Measurements from ENCODE around the gene ZNF366.

Gene ZNF366

DNA sequence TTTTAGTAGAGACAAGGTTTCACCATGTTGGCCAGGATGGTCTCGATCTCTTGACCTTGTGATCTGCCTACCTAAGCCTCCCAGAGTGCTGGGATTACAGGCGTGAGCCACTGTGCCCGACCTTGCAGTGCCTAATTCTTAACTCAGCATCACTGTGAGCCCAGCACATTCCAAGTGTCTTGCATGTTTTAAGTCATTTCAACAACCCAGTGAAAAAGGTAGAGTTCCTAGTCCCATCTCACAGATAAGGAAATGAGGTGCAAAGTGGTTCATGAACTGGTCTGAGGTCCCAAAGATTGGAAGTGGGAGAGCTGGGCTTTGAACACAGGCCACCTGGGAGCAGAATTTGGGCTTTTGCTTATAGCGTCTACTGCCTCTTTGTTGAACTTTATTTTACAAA, 68.0 kb downstream of the ZNF366 start:
- no peak for DNase-seq (ENCODE audit: low read depth)
- TF ChIP-seq, protein P1, sequence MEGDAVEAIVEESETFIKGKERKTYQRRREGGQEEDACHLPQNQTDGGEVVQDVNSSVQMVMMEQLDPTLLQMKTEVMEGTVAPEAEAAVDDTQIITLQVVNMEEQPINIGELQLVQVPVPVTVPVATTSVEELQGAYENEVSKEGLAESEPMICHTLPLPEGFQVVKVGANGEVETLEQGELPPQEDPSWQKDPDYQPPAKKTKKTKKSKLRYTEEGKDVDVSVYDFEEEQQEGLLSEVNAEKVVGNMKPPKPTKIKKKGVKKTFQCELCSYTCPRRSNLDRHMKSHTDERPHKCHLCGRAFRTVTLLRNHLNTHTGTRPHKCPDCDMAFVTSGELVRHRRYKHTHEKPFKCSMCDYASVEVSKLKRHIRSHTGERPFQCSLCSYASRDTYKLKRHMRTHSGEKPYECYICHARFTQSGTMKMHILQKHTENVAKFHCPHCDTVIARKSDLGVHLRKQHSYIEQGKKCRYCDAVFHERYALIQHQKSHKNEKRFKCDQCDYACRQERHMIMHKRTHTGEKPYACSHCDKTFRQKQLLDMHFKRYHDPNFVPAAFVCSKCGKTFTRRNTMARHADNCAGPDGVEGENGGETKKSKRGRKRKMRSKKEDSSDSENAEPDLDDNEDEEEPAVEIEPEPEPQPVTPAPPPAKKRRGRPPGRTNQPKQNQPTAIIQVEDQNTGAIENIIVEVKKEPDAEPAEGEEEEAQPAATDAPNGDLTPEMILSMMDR (conservative IDR thresholded peaks at IDR 0.05; ENCODE audit: low read depth, low read length), result no peak

GRCh38 chr5:72438141-72438540, 69.1 kb downstream of the ZNF366 start:
- DNase-seq (ENCODE audit: low read depth), result no peak
- H3K4me3 ChIP-seq (ENCODE audit: low read depth, low read length), result no peak overlapping the region
- TF ChIP-seq, protein P1 (conservative IDR thresholded peaks at IDR 0.05; ENCODE audit: low read depth, low read length), result no peak

More for the DNA sequence above, 68.0 kb downstream of the ZNF366 start:
- no peak overlapping the region for H3K4me3 ChIP-seq (ENCODE audit: low read depth, low read length)

- peak; percentile 54 for DNase-seq (ENCODE audit: low read depth)
- no peak overlapping the region for H3K4me3 ChIP-seq (ENCODE audit: low read depth, low read length)
- TF ChIP-seq, protein P1 (conservative IDR thresholded peaks at IDR 0.05; ENCODE audit: low read depth, low read length), result peak; percentile 3
Measured at GRCh38 chr5:72436796-72437471, 70.3 kb downstream of the ZNF366 start.

GRCh38 chr5:72434781-72435437, 72.3 kb downstream of the ZNF366 start:
- peak; percentile 58 for DNase-seq (ENCODE audit: low read depth)
- TF ChIP-seq, protein P1 (conservative IDR thresholded peaks at IDR 0.05; ENCODE audit: low read depth, low read length), result no peak
- H3K4me3 ChIP-seq (ENCODE audit: low read depth, low read length), result no peak overlapping the region

DNA sequence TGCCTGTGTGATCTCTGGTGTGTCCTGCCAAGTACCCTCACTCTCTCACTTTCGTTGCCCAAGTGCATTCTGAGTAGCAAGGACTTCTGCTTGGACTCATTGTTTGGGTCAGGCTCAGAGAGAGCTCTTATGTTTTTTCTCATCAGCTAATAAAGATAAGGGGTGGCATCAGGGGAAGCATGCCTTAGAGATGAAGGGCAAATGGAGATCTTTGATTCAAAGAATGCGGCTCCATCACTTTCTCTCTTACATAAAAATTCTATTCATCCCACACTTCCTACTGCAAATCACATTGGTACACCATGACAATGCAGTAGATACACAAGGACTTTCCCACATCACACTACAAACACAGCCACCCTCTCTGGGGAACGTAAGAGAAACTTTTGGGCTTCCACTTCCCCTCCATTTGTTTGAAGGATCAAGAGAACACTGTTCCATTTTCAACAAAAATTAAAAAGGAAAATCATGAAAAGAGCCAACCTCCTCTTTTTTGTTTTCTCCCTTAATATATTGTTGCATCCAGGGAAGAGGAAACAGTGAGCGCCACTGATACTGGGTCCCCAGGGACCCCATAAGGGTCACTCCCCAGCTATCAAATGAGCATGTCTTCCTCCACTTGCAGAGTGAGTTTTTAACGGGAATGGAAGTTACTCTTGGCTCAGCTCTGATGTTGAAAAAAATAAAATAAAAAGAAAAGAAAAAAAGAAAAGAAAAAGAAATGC, 73.0 kb downstream of the ZNF366 start:
- H3K4me3 ChIP-seq (ENCODE audit: low read depth, low read length), result no peak overlapping the region
- DNase-seq (ENCODE audit: low read depth), result no peak
- TF ChIP-seq, protein P1 (conservative IDR thresholded peaks at IDR 0.05; ENCODE audit: low read depth, low read length), result no peak

DNA sequence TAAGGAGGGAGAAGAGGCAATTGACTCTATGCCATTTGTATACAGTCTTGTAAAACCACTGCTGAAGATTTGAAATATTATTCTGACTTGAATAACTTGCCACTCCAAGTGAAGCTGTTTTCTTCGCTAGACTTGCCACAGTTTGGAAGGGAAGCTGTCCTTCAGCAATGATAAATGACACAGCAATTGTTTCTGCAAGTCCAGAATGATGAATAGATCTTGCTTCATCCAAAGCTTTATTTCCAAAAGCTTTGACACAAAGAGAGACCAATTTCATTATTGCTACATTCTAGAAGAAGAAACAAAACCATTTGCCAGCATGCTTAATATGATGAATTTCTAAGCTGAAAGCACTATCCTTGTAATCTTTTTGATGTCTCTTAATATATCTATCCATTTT, 73.7 kb downstream of the ZNF366 start:
- H3K4me3 ChIP-seq (ENCODE audit: low read depth, low read length), result no peak overlapping the region
- TF ChIP-seq, protein P1 (conservative IDR thresholded peaks at IDR 0.05; ENCODE audit: low read depth, low read length), result no peak
- no peak for DNase-seq (ENCODE audit: low read depth)
